GM19372 (cell line): ENCODE measurements around the gene PTP4A1.
"Not testable (repeated sequence)": the region's sequence is repeated elsewhere in the genome, so short reads cannot be mapped to it uniquely, and the experiment has no call there.

Experiments
- ATAC-seq: cut with Tn5 transposase; IDR thresholded peaks from one replicate; pipeline ENCODE4 v1.9.1; 2021; ENCODE audit warnings: mild to moderate bottlenecking, low read depth, moderate library complexity; ENCODE audit not compliant: unreplicated experiment

PTP4A1 gene

DNA sequence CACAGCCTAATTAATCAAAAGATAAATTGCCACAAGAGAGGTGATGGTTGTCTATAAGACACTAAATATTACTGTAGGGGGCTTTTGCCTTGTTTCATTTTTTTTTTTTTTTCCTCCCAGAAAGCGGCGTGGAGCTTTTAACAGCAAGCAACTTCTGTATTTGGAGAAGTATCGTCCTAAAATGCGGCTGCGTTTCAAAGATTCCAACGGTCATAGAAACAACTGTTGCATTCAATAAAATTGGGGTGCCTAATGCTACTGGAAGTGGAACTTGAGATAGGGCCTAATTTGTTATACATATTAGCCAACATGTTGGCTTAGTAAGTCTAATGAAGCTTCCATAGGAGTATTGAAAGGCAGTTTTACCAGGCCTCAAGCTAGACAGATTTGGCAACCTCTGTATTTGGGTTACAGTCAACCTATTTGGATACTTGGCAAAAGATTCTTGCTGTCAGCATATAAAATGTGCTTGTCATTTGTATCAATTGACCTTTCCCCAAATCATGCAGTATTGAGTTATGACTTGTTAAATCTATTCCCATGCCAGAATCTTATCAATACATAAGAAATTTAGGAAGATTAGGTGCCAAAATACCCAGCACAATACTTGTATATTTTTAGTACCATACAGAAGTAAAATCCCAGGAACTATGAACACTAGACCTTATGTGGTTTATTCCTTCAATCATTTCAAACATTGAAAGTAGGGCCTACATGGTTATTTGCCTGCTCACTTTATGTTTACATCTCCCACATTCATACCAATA is 7.8 kb downstream of the PTP4A1 start:
- no peak for ATAC-seq

DNA sequence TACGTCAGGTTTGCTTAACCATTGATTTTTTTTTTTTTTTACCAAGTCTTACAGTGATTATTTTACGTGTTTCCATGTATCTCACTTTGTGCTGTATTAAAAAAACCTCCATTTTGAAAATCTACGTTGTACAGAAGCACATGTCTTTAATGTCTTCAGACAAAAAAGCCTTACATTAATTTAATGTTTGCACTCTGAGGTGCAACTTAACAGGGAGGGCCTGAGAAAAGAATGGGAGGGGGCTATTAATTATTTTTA is 8.4 kb downstream of the PTP4A1 start:
- no peak for ATAC-seq

DNA sequence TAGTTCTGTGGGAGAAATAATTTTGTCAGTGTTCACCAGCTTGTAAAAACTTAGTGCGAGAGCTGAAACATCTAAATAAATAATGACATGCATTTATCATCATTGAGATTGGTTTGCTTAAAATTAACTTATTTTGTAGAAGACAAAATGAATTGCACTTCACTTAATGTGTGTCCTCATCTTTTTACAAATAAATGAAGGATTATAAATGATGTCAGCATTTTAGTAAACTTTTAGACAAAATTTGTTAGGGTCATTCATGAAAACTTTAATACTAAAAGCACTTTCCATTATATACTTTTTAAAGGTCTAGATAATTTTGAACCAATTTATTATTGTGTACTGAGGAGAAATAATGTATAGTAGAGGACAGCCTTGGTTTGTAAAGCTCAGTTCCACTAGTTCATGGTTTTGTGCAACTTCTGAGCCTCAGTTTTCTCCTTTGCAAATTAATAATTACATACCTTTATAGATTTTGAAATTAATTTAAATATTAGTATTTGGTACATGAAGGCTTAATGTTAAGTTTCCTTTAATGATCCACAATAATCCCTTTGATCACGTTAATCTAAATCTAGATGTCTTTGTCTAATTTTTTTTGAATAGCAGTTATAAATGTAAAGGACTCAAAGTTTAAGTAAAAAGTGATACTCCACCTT is 9.2 kb downstream of the PTP4A1 start:
- ATAC-seq: no peak

DNA sequence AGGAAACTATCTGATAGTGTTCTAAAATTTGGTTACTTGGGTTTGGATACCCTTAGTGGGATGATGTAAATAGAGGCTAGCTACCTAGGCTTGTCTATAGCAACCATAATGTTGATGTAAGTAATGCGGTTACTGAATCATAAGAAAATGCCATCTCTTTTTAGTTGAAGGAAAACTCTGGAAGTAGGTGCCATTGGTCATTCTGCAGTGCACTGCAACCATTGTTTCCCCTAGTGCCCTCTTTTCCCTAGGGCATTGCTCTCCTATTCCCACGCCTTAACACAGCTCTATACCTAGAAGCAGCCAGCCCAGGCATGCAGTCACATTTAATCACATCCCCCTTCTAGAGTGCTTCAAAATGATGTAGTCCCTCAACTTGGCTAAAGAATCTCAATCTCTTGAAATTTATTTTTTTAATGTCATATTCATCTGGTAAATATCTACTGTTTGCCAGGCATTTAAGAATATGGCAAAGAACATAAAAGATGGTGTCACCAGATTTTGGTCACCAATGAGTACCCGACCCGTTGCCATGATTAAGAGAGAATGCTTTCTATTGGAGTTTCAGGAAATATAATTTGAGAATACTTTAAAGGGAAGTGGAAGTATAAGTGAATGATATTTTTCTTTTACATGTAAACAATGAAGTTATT is 10.4 kb downstream of the PTP4A1 start:
- no peak for ATAC-seq

DNA sequence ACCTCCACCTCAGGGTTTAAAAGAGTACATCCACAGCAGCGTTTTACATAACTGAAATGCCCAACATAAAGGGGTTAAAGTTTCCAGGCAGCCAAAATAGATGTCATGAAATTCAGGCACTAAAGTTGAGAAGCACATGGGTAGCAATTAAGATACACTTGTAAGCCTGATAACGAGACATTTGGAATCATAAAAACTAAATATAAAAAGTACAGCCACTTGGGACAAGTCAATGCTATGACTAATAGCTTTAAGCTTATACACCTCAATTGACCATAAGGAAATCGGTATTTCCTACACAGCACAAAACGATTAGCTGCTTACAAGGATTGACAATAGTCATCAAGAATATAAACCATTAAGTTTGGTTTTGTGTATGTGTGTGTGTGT is 11.8 kb downstream of the PTP4A1 start:
- no peak for ATAC-seq

DNA sequence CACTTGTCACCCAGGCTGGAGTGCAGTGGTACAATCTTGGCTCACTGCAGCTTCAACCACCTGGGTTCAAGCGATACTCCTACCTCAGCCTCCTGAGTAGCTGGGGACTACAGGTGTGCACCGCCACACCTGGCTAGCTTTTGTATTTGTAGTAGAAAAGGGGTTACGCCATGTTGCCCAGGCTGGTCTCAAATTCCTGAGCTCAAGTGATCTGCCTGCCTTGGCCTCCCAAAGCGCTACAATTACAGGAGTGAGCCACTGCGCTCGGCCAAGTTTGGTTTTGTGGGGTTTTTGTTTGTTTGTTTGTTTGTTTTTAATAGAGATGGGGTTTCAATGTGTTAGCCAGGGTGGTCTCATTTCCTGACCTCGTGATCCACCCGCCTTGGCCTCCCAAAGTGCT is 12.3 kb downstream of the PTP4A1 start:
- no peak for ATAC-seq

DNA sequence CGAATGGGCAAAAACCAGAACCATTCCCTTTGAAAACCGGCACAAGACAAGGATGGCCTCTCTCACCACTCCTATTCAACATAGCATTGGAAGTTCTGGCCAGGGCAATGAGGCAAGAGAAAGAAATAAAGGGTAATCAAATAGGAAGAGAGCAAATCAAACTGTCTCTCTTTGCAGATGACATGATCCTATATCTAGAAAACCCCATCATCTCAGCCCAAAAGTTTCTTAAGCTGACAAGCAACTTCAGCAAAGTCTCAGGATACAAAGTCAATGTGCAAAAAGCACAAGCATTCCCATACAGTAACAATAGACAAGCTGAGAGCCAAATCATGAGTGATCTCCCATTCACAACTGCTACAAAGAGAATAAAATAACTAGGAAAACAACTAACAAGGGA is 13.4 kb downstream of the PTP4A1 start:
- ATAC-seq: not testable (repeated sequence)

DNA sequence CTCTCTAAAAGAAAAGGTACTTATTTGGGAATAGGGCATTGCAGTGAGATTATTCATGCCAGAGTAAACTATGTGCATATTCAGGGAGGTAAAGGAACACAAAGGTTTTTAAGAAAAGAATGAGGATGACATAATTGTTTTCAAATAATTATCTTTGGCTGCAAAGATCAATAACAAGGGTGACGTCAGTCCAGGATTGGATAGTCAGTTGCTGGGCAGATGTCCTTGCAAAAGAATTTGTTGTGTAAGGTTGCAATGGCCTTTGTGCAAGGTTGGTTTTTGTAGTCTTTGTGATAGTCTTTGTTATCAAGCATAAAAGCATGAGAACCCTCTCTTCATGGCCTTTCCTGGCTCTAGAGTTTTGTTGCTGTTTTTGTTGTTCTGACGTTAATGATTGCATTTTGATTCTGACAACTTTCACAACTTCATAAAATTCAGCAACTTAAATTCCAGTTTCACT is 17.7 kb downstream of the PTP4A1 start:
- ATAC-seq: no peak

DNA sequence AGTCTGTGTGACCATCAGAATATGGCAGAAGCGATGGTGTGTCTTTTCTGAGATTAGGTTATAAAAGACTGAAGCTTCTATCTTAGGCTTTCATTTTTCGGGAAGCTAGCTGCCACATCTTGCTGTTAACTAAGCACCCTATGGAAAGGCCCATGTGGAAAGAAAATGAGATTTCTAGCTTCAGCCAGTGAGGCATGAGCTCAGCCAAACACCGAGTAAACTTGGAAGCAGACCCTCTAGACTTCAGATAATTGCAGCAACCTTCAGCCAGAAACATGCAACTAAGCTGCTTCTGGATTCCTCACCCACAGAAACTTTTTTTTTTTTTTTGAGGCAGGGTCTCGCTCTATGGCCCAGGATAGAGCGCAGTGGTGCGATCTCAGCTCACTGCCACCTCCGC is 20.6 kb downstream of the PTP4A1 start:
- no peak for ATAC-seq

DNA sequence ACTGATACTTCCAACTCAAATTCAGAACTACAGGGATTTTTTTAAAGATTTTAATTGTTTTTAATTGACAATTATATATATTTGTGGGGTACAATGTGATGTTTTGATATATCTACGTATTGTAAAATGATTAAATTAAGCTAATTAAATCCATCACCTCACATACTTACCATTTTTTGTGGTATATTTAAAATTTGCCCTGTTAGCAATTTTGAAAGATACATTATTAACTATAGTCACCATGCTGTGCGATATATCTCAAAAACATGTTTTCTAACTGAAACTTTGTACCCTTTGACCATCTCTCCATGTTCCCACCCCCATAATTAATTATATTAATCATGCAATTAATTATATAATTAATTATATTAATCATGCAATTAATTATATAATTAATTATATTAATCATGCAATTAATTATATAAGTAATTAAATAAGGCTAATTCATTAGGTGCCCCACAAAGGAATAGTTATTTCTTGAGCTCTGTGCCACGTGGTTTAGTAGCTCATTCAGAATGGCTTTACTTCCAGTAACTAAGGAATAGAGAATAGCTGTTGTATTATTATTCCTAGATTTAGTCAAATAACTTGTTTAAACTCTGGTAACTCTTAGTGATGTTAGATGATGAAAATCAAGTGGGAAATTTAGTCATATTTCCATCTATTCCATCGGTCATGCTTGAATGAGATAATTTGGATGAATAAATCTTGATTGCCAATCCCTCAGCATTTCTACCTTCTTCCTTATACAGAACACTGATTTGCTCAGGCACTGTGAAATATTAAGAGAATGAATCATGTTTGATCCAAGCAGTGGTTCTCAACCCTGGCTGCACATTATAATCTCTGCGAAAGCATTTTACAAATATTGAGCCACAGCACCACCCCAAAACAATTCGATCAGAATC is 25.1 kb downstream of the PTP4A1 start:
- ATAC-seq: no peak

DNA sequence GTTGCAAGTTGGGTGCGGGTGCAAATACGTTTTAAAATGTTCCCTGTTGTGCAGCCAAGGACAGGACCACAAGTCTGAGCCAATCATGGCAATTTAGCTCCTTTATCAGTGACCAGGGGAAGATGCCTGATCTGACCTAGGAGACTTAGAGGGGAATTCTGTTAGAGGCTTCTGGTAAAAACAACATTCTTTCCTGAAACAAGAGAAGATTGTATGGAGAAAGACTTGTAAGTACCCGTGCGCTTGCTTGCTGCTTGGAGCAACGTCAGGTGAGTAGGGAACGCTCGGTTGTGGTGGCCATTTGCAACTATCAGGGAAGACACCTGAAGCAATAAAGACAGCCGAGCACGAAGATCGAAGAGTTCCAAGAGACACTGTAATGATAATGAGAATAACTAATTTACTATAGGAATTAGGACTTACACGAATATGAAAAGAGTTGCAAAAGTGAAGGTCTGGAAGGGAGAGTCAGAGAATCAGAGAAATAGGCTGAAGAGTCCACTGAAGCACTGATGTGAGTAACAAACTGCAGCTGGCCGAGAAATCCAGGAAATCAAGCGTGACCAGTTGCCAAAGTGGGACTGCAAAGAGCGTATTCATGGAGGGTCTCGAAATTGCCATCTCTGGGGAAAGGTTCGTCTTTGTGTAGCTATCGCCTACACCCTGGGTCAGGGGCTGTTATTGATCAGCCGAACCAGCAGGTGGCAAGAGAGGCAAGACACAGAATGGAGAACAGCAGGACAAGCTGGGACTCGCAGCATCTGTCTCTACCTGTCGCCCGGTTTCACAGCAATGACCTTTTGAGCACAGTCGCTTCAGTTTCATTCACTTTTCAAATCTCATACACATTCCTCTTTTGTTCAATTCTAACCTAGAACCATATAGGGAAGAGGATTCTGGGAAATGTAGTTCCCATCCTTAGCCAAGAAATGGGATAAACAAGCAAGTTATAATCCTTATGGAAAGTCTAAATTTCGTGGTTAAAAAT is 26.1 kb downstream of the PTP4A1 start:
- peak; percentile 100 for ATAC-seq

DNA sequence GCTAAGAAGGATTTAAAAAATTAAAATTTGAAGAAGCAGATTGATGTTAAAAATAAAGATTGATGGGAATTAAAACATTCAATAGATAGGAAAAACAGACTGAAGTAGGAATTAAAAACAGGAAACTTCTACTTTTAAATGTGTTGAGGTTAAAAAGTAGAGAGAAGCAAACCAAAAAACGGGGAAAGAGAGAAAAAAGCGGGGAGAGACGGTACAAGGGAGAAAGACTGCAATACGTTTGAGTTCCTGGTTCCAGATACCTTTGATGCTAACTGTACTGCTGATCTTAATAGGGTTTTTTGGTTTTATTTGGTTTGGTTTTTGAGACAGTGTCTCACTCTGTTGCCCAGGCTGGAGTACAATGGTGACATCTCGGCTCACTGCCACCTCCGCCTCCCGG is 27.0 kb downstream of the PTP4A1 start:
- no peak for ATAC-seq

DNA sequence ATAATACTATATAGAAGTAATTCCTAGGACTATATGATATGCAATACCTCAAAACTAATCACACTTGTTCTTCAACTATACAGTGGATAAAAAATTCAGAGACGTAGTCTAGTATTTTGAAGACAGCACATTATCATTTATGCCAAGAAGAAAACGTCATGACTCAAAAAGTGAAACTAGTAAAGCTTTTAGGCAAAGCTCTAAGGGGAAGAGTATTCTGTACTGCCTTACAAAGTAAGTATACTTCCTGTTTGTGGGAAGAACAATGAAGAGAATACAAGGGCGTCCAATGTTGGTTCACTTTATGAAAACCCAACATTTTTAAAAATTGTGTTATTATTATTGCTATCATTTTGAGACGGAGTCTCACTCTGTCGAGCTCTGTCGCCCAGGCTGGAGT is 27.9 kb downstream of the PTP4A1 start:
- ATAC-seq: no peak

DNA sequence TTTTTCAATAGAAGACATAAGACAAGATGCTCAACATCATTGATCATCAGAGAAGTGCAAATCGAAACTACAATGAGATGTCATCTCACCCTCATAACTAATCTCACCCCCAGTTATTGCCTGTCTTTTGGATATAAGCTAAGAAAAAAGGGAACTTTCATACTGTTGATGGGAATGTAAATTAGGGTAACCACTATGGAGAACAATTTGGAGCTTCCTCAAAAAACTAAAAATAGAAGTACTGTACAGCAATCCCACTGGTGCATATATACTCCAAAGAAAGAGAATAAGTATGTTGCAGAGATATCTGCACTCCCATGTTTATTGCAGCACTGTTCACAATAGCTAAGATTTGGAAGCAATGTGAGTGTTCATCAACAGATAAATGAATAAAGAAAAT is 37.0 kb downstream of the PTP4A1 start:
- ATAC-seq: no peak

DNA sequence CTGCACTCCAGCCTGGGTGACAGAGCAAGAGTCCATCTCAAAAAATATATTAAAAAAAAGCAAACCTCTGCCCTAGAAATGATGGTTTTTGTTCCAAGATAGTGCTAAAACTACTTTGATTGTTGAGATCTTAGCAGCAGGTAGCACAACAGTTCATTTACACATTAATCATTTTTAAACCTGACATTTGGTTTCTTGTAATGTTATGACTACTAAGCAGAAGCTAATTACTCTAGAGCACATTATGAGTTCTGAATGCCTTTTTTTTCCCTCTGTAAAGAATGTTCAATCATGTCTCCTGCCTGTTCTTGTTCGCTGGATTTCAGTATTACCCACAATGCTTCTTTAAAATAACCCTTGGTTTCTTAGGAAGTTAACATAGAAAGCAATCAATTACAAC is 38.7 kb downstream of the PTP4A1 start:
- ATAC-seq: no peak

DNA sequence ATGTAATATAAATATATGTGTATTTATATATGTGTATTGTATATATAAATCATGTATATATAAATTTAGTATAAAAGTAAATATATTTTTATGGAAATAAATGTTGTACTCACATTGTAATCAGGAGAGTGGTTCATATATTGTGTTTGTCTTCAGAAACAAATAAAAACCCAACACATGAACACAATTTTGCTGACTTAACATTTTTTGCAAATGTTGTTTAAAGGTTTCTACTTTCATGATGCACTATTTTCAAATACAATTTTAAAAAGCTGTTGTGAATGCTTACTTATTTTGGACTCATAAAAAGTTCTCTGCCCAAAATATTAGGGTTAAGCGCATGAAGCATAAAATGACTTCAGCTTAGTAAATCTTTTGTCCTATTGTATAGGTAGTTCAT is 39.3 kb downstream of the PTP4A1 start:
- no peak for ATAC-seq

DNA sequence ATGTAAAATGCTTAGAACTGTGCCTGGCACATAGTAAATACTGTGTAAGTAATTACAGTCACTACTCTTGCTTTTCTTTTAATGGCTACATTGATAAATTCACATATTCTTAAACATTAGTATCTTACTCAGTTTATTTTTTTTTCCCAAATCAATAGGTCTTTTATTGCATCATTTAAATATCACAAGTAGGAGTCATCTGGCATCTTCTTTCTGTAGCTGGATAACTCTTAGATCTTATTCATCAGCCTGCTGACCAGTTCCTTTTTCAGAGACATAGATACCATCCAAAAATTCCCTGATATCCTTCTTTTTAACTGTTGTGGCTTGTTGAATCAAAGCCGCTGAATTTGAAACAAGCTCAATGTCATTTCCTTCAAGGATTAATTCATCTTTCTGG is 43.3 kb downstream of the PTP4A1 start:
- ATAC-seq: no peak
